AG09319 (cell line): Measurements from ENCODE around the gene UGGT2.

Experiments used
- DNase-seq: peaks from one replicate; pipeline ENCODE4 v3.0.0-alpha.2; 2010; ENCODE audit warnings: low read depth; ENCODE audit errors: extremely low read depth
- CTCF ChIP-seq: IDR thresholded peaks from 2 replicates; pipeline ENCODE4 v1.5.1; 2011; ENCODE audit warnings: low read depth, mild to moderate bottlenecking, inconsistent platforms, low read length, moderate library complexity

Gene UGGT2

GRCh38 chr13:95906999-95907398, 146.2 kb downstream of the UGGT2 start:
- no peak for DNase-seq
- no peak for TF ChIP-seq CTCF

- no peak for DNase-seq
- TF ChIP-seq CTCF = no peak
These were observed 149.6 kb downstream of the UGGT2 start for GRCh38 chr13:95903569-95903968.

GRCh38 chr13:95902741-95903140, 150.5 kb downstream of the UGGT2 start:
- DNase-seq = no peak
- TF ChIP-seq CTCF = no peak

GRCh38 chr13:95898256-95898655, 154.9 kb downstream of the UGGT2 start:
- TF ChIP-seq CTCF = no peak
- DNase-seq = no peak

- TF ChIP-seq CTCF = no peak
- DNase-seq = no peak
These were observed 156.9 kb downstream of the UGGT2 start for GRCh38 chr13:95896301-95896700.

- TF ChIP-seq CTCF = no peak
- no peak for DNase-seq
These were observed 159.3 kb downstream of the UGGT2 start for GRCh38 chr13:95893861-95894260.

GRCh38 chr13:95882121-95882520, 171.1 kb downstream of the UGGT2 start:
- no peak for TF ChIP-seq CTCF
- DNase-seq = no peak
